GM19043 (cell line): ENCODE measurements around the gene ATL1.
"Not testable (repeated sequence)": the region's sequence is repeated elsewhere in the genome, so short reads cannot be mapped to it uniquely, and the experiment has no call there.

Experiments
- ATAC-seq: cut with Tn5 transposase; IDR thresholded peaks from one replicate; pipeline ENCODE4 v1.9.1; 2021; ENCODE audit warnings: low read depth; ENCODE audit not compliant: unreplicated experiment

The ATL1 gene

GRCh38 chr14:50599700-50600444 lies 39.9 kb downstream of the ATL1 start:
- no peak for ATAC-seq

- ATAC-seq: no peak
Measured at GRCh38 chr14:50600849-50601248, 40.9 kb downstream of the ATL1 start.

GRCh38 chr14:50601394-50601793 lies 41.4 kb downstream of the ATL1 start:
- no peak for ATAC-seq

GRCh38 chr14:50602035-50602434 lies 42.1 kb downstream of the ATL1 start:
- no peak for ATAC-seq

- no peak for ATAC-seq
Measured at GRCh38 chr14:50603565-50603964, 43.6 kb downstream of the ATL1 start.

- no peak for ATAC-seq
Measured at GRCh38 chr14:50605766-50606165, 45.8 kb downstream of the ATL1 start.

GRCh38 chr14:50606468-50606867 lies 46.5 kb downstream of the ATL1 start:
- no peak for ATAC-seq

- ATAC-seq: no peak
Measured at GRCh38 chr14:50607181-50607580, 47.2 kb downstream of the ATL1 start.

GRCh38 chr14:50607761-50608160 lies 47.8 kb downstream of the ATL1 start:
- ATAC-seq: no peak

GRCh38 chr14:50608302-50608851 lies 48.4 kb downstream of the ATL1 start:
- ATAC-seq: no peak

GRCh38 chr14:50610465-50610864 lies 50.5 kb downstream of the ATL1 start:
- no peak for ATAC-seq

- no peak for ATAC-seq
Measured at GRCh38 chr14:50612806-50613205, 52.9 kb downstream of the ATL1 start.

- no peak for ATAC-seq
Measured at GRCh38 chr14:50615056-50615455, 55.1 kb downstream of the ATL1 start.

GRCh38 chr14:50615552-50615951 lies 55.6 kb downstream of the ATL1 start:
- ATAC-seq: no peak

GRCh38 chr14:50616275-50616674 lies 56.3 kb downstream of the ATL1 start:
- ATAC-seq: no peak

GRCh38 chr14:50619569-50620141 lies 59.7 kb downstream of the ATL1 start:
- ATAC-seq: no peak

GRCh38 chr14:50620341-50620740 lies 60.4 kb downstream of the ATL1 start:
- no peak for ATAC-seq

- no peak for ATAC-seq
Measured at GRCh38 chr14:50622978-50623377, 63.0 kb downstream of the ATL1 start.

- no peak for ATAC-seq
Measured at GRCh38 chr14:50624447-50624846, 64.5 kb downstream of the ATL1 start.

- not testable (repeated sequence) for ATAC-seq
Measured at GRCh38 chr14:50624947-50625346, 65.0 kb downstream of the ATL1 start.

- ATAC-seq: no peak
Measured at GRCh38 chr14:50631408-50631821, 71.5 kb downstream of the ATL1 start.

- ATAC-seq: no peak
Measured at GRCh38 chr14:50633954-50634353, 74.0 kb downstream of the ATL1 start.
